Stimulated activated CD4-positive, alpha-beta T cell treated with anti-CD3 and anti-CD28 coated beads, TNF-alpha, amount 100 ng/mL, for 1 hour (primary cell): ENCODE measurements around the gene PGM1.

Source experiments
- DNase-seq, 3 donors: peaks; one replicate each; pipeline ENCODE4 v3.0.0-alpha.2; 2020; ENCODE audit warnings: low read depth in 3 of 3, low spot score in 1 of 3

PGM1 gene

DNA sequence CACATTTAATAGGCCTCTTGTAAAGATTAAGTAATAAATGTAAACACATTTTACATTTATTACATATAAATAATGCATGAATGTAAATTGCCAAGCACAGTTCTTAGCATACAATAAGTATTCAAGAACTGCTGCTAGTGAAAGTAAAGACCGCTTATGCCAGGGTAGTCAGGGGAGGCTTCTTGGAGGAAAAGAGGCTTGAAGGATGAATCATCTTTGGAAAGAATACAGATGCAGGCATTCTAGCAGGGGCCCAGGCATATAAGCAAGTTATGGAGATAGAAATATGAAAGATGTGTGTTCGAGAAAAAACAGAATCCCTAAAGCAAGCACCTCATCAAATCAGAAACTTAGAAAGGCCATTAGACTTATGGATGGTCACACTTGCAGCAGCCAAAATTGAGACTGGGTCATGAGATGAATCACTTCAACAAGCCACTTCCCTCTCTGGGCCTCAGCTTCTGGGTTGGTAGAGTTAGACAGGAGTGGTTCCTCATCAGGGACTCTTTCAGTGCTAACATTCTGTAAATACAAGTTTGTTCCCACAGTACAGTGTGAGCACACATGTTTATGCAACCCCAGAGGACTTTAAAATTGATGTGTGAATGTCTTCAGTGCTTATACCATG lies 100.8 kb downstream of the PGM1 start:
- DNase-seq: no peak

- no peak for DNase-seq
These were observed 105.0 kb downstream of the PGM1 start for GRCh38 chr1:63698001-63698838.

- DNase-seq: no peak
These were observed 108.0 kb downstream of the PGM1 start for GRCh38 chr1:63701187-63701586.

GRCh38 chr1:63703701-63704107 lies 110.5 kb downstream of the PGM1 start:
- DNase-seq: no peak

GRCh38 chr1:63704443-63704842 lies 111.2 kb downstream of the PGM1 start:
- DNase-seq: no peak

- no peak for DNase-seq
These were observed 111.9 kb downstream of the PGM1 start for GRCh38 chr1:63705078-63705477.

DNA sequence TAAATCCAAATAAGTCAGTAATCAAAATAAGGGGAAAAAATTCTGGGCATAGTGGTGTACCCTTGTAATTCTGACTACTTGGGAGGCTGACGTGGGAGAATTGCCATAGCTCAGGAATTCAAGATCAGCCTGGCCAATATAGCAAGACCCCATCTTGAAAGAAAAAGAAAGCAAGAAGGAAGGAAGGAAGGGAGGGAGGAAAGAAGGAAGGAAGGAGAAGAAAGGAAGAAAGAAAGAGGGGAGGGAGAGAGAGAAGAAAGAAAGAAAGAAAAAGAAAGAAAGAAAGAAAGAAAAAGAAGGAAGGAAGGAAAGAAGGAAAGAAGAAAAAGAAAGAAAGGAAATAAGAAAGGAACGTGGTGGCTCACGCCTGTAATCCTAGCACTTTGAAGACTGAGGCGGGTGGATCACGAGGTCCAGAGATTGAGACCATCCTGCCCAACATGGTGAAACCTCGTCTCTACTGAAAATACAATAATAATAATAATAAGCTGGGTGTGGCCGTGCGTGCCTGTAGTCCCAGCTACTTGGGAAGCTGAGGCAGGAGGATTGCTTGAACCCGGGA lies 116.1 kb downstream of the PGM1 start:
- DNase-seq: no peak
